Dermis microvascular lymphatic vessel endothelial cell (primary cell): Measurements from ENCODE around the gene HIC1. TPM values are rescaled to one million over a fixed set of nuclear protein-coding genes. Genes with fewer than 3 reads are reported as not detected.
"Not testable (repeated sequence)": the region's sequence is repeated elsewhere in the genome, so short reads cannot be mapped to it uniquely, and the experiment has no call there.

Source experiments
- DNase-seq, 2 donors: peaks; one replicate each; pipeline versions ENCODE4 v3.0.0 to v3.0.0-alpha.2; 2010; ENCODE audit warnings: low read depth in 2 of 2
- total RNA-seq: library from RNA; depleted of rRNA; stranded (reverse); fragments of >200 nt; gene quantifications from 2 replicates; pipeline ENCODE4 v1.2.1, GENCODE V29; 2014

The HIC1 gene
- total RNA-seq, result 37.4 and 75.1 TPM in 2 replicates

GRCh38 chr17:2054512-2055291 is at the start of gene HIC1:
Gene HIC1 (plus strand): TSS chr17:2055103. CDS start chr17:2056691, 1,588 bp downstream.
- peak in 1 of 2 donors; percentile 83 for DNase-seq

GRCh38 chr17:2008332-2009126 is 46.4 kb upstream of the HIC1 start:
- no peak for DNase-seq

- DNase-seq, result no peak
These were observed 45.2 kb upstream of the HIC1 start for GRCh38 chr17:2009737-2010136.

GRCh38 chr17:2011411-2012371 is 43.2 kb upstream of the HIC1 start:
- peak in 1 of 2 donors; percentile 24 for DNase-seq

- DNase-seq, result no peak
These were observed 42.4 kb upstream of the HIC1 start for GRCh38 chr17:2012499-2012898.

- DNase-seq, result not testable (repeated sequence)
These were observed 41.5 kb upstream of the HIC1 start for GRCh38 chr17:2013220-2013993.

GRCh38 chr17:2013994-2014317 is 40.9 kb upstream of the HIC1 start:
- DNase-seq, result no peak

- DNase-seq, result no peak
These were observed 39.6 kb upstream of the HIC1 start for GRCh38 chr17:2015314-2015713.

- DNase-seq, result no peak
These were observed 38.4 kb upstream of the HIC1 start for GRCh38 chr17:2016494-2016893.

- no peak for DNase-seq
These were observed 37.5 kb upstream of the HIC1 start for GRCh38 chr17:2017274-2017941.

GRCh38 chr17:2018716-2019510 is 36.0 kb upstream of the HIC1 start:
- no peak for DNase-seq

- no peak for DNase-seq
These were observed 35.2 kb upstream of the HIC1 start for GRCh38 chr17:2019723-2020122.

- DNase-seq, result peak; percentile 43 to 64
These were observed 34.2 kb upstream of the HIC1 start for GRCh38 chr17:2020721-2021120.

- no peak for DNase-seq
These were observed 32.2 kb upstream of the HIC1 start for GRCh38 chr17:2022647-2023240.

- DNase-seq, result no peak
These were observed 31.6 kb upstream of the HIC1 start for GRCh38 chr17:2023256-2023655.

- DNase-seq, result peak; percentile 31 to 47
These were observed 31.0 kb upstream of the HIC1 start for GRCh38 chr17:2023692-2024571.

- no peak for DNase-seq
These were observed 30.2 kb upstream of the HIC1 start for GRCh38 chr17:2024572-2025219.

- peak in 1 of 2 donors; percentile 30 for DNase-seq
These were observed 29.7 kb upstream of the HIC1 start, which contains the start of gene RTN4RL1 for GRCh38 chr17:2025220-2025621. Gene RTN4RL1 (minus strand): TSS chr17:2025334. CDS start chr17:2024865, 469 bp downstream.
